Caco-2 (cell line): ENCODE data around the gene FCHSD2. TPM values are rescaled to one million over a fixed set of nuclear protein-coding genes. Genes with fewer than 3 reads are reported as not detected.
A peak's percentile ranks its signal among the peaks of the same experiment; 100 is the strongest.

ENCODE experiments used
- BruUV-seq: library from RNA; stranded (reverse); fragments of 400-500 nt; replicated peaks from 2 replicates; lab custom pipeline; 2021; lab: Mats Ljungman, UMichigan
- CTCF ChIA-PET: fragments of 300-600 bp; sonication (Branson Sonifier 250); formaldehyde crosslinking; loops from one replicate; lab custom pipeline; 2022; ENCODE audit warnings: antibody characterized with exemption; lab: Charles Lee
- POLR2A ChIA-PET: fragments of 300-600 bp; sonication (Branson Sonifier 250); formaldehyde crosslinking; loops from one replicate; lab custom pipeline; 2022; ENCODE audit warnings: antibody characterized with exemption; lab: Charles Lee
- DNase-seq, 2 experiments: peaks; one replicate each; pipeline versions ENCODE4 v3.0.0 to v3.0.0-alpha.2; 2020 to 2022
- H3K27me3 ChIP-seq: replicated peaks from 2 replicates; pipeline ENCODE4 v1.6.0; 2011; ENCODE audit warnings: low read length; ENCODE audit not compliant: control insufficient read depth, insufficient read depth
- H3K36me3 ChIP-seq: 2 replicates; pipeline ENCODE4 v1.5.1; 2011; ENCODE audit warnings: low read length; ENCODE audit not compliant: control insufficient read depth, insufficient read depth
- H3K4me1 ChIP-seq: fragments of 250-450 bp; sonication (Bioruptor Pico); 2 replicates; pipeline ENCODE4 v1.5.1; 2020; ENCODE audit warnings: mild to moderate bottlenecking
- H3K4me3 ChIP-seq: 2 replicates; pipeline ENCODE4 v1.5.1; 2011; ENCODE audit warnings: low read depth, mild to moderate bottlenecking, control low read depth, low read length
- H3K9me3 ChIP-seq: fragments of 250-450 bp; sonication (Bioruptor Pico); 2 replicates; pipeline ENCODE4 v1.5.1; 2020; ENCODE audit warnings: mild to moderate bottlenecking, moderate library complexity
- H3K27ac Mint-ChIP-seq: one replicate; pipeline ENCODE4 v1.8.0; 2022; ENCODE audit warnings: mixed read lengths; ENCODE audit not compliant: unreplicated experiment
- H3K27me3 Mint-ChIP-seq: one replicate; pipeline ENCODE4 v1.8.0; 2022; ENCODE audit warnings: mixed read lengths; ENCODE audit not compliant: insufficient read depth, unreplicated experiment
- H3K36me3 Mint-ChIP-seq: one replicate; pipeline ENCODE4 v1.8.0; 2022; ENCODE audit warnings: mild to moderate bottlenecking, mixed read lengths; ENCODE audit not compliant: insufficient read depth, unreplicated experiment
- H3K4me1 Mint-ChIP-seq: one replicate; pipeline ENCODE4 v1.8.0; 2022; ENCODE audit warnings: low read depth, mixed read lengths; ENCODE audit not compliant: unreplicated experiment
- H3K4me3 Mint-ChIP-seq: one replicate; pipeline ENCODE4 v1.8.0; 2022; ENCODE audit warnings: mild to moderate bottlenecking, moderate library complexity, mixed read lengths; ENCODE audit not compliant: unreplicated experiment
- H3K9me3 Mint-ChIP-seq: one replicate; pipeline ENCODE4 v1.8.0; 2022; ENCODE audit warnings: mixed read lengths; ENCODE audit not compliant: unreplicated experiment
- intact Hi-C: fragments of 100-400 bp; cut with micrococcal nuclease; formaldehyde crosslinking; loops from one replicate; pipeline ENCODE4 v1.10.0; 2022; ENCODE audit not compliant: unreplicated experiment
- total RNA-seq: library from RNA; stranded (reverse); gene quantifications from 2 replicates; pipeline ENCODE4 v1.2.3, GENCODE V29; 2022
- TF ChIP-seq, protein P1 (sequence below), 2 experiments: fragments of 200-600 bp in 1 of 2; IDR thresholded peaks; 1 replicate in 1 of 2; 2 replicates in 1 of 2; pipeline versions ENCODE4 v1.5.1 to v1.8.0; 2011 to 2022; ENCODE audit warnings: antibody characterized with exemption in 1 of 2, control low read depth in 1 of 2, inconsistent platforms in 1 of 2, low read depth in 1 of 2, low read length in 1 of 2, mild to moderate bottlenecking in 1 of 2, moderate library complexity in 1 of 2; ENCODE audit not compliant: insufficient read depth in 1 of 2, severe bottlenecking in 1 of 2, unreplicated experiment in 1 of 2

Gene FCHSD2
- total RNA-seq, 1 experiment from 2014 or later: 32.7 TPM

DNA sequence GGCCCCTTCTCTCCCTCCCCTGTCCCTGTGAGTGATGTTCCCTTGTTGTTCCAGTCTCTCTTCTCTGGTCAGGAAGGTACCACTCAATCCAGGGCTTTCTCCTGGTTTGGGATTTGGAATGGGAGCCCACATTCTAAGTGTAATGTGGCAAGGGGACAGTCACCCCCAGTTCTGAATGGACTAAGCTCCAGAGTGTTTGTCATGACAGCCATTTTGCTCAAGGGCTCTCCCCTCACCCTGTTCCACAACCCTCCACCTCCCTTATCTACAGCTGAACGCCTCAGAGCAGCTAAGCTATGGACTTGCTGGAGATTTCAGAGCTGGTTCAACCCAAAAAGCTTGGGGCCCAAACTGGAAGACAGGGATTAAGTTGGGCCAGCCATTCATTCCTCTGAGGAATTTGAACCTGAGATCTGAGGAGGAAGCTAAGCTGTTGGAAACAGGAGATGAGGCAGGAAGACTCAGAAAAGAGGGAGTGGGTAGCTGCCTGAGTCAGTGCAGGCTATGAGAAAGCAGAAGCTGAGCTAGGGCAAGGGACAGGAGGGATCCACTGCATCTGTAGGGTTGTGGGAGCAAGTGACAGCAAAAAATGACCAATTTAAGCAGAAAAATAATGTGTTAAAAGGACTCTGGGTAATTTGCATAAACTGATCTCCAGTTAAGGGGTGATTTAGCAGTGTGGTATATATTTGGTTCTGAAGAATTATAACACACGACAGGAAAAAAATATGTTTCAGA lies 22.9 kb upstream of the FCHSD2 start:
- intact Hi-C loops: loop anchor here (10.0 kb wide), 1 partner anchor 1440 kb away; no protein-coding TSS in a partner anchor
- no peak overlapping the region for H3K4me3 ChIP-seq
- H3K27me3 ChIP-seq: no peaks in the 10 kb centered on the region
- H3K36me3 ChIP-seq: no peaks in the 10 kb centered on the region
- CTCF ChIA-PET: interaction anchor here (0.6 to 1.5 kb wide), 4 partner anchors 13 to 78 kb away, joined by 3 to 9 read pairs (median 4); partner anchors contain the start of gene FCHSD2
- Mint-ChIP-seq H3K4me3 (no peak overlapping the region), H3K27me3 (no peaks in the 10 kb centered on the region), H3K36me3 (no peaks in the 10 kb centered on the region), H3K4me1 (peaks cover 14% of the 10 kb centered on the region), H3K9me3 (no peaks in the 10 kb centered on the region), H3K27ac (no peak overlapping the region)
- peak in 1 of 2 experiments; percentile 19 for DNase-seq
- peaks cover 22% of the 10 kb centered on the region for H3K4me1 ChIP-seq
- TF ChIP-seq, protein P1, sequence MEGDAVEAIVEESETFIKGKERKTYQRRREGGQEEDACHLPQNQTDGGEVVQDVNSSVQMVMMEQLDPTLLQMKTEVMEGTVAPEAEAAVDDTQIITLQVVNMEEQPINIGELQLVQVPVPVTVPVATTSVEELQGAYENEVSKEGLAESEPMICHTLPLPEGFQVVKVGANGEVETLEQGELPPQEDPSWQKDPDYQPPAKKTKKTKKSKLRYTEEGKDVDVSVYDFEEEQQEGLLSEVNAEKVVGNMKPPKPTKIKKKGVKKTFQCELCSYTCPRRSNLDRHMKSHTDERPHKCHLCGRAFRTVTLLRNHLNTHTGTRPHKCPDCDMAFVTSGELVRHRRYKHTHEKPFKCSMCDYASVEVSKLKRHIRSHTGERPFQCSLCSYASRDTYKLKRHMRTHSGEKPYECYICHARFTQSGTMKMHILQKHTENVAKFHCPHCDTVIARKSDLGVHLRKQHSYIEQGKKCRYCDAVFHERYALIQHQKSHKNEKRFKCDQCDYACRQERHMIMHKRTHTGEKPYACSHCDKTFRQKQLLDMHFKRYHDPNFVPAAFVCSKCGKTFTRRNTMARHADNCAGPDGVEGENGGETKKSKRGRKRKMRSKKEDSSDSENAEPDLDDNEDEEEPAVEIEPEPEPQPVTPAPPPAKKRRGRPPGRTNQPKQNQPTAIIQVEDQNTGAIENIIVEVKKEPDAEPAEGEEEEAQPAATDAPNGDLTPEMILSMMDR (IDR thresholded peaks at IDR 0.05; ENCODE audit: insufficient read depth in 1 of 2, low read depth in 1 of 2, low read length in 1 of 2, severe bottlenecking in 1 of 2, unreplicated experiment in 1 of 2): no peak
- POLR2A ChIA-PET: no interaction called here
- BruUV-seq: no TSS peak
- no peaks in the 10 kb centered on the region for H3K9me3 ChIP-seq

DNA sequence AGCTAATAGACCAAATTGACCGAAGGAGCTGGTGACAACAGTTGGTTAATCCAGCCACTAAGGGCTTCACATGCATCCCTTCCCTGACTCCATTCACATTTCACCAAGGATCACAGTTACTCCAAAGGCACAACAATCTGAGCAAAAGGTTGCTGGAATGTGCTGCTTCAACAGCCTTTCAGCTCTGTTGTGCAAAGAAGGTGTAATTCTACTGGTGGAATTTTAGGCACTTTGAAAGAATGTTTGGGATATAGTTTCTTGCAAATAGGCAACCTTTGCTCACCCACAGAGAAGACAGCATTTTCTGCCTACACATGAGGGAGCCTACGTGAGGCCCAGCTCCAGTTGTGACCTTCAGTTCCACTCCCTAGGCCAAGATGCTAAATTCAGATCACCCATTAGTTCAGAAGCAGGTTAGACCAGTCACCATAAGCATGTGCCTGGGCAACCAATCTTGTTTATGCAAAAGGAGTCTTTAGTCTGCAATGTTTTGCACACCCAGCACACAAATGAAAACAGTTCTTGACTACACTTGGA lies 21.6 kb upstream of the FCHSD2 start:
- no TSS peak for BruUV-seq

DNA sequence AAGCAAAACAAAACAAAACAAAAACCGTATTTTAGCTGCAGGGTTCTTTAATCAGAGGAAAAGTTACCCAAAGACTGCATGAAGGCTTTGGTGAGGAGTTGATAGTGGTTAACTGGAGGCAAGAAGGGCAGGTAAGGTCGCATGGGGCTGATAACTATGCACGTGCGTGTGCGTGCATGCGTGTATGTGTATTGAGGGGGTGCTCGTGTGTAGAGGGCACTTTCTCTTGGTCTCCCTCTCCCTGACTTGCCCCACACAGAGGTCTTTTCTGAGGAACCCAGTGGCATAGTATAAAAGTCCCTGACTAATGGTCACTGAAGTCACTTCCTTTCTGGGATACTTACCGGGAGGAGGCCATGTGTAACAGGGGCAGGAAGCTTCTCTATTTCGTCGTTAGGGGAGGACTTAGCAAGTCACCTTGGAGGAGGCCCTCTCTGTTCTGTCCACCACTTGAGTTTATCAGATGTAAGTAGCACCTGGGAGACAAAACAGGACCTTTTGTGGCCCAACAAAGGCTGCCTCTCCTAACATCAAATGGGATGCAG lies 20.1 kb upstream of the FCHSD2 start:
- ChIA-PET POLR2A (no interaction called here), CTCF (no interaction called here)
- H3K9me3 ChIP-seq: no peaks in the 10 kb centered on the region
- no TSS peak for BruUV-seq
- H3K36me3 ChIP-seq: no peaks in the 10 kb centered on the region
- Mint-ChIP-seq H3K9me3 (no peaks in the 10 kb centered on the region), H3K4me3 (no peak overlapping the region), H3K27ac (no peak overlapping the region), H3K4me1 (peaks cover 28% of the 10 kb centered on the region), H3K27me3 (no peaks in the 10 kb centered on the region), H3K36me3 (no peaks in the 10 kb centered on the region)
- no peaks in the 10 kb centered on the region for H3K27me3 ChIP-seq
- DNase-seq: peak in 1 of 2 experiments; percentile 25
- H3K4me1 ChIP-seq: peaks cover 46% of the 10 kb centered on the region
- TF ChIP-seq, protein P1 (IDR thresholded peaks at IDR 0.05; ENCODE audit: insufficient read depth in 1 of 2, low read depth in 1 of 2, low read length in 1 of 2, severe bottlenecking in 1 of 2, unreplicated experiment in 1 of 2): no peak
- intact Hi-C loops: loop anchor here (10.0 kb wide), 1 partner anchor 1443 kb away; no protein-coding TSS in a partner anchor
- no peak overlapping the region for H3K4me3 ChIP-seq

More for the DNA sequence above, 21.6 kb upstream of the FCHSD2 start:
- ChIA-PET POLR2A (no interaction called here), CTCF (interaction anchor here (0.6 to 1.5 kb wide), 6 partner anchors 14 to 332 kb away, joined by 3 to 9 read pairs (median 4); partner anchors contain the start of gene FCHSD2)
- intact Hi-C loops: loop anchor here (10.0 kb wide), 1 partner anchor 1441 kb away; no protein-coding TSS in a partner anchor
- Mint-ChIP-seq H3K9me3 (no peaks in the 10 kb centered on the region), H3K27ac (peak overlapping the region; percentile 8), H3K4me1 (peaks cover 20% of the 10 kb centered on the region), H3K36me3 (no peaks in the 10 kb centered on the region), H3K27me3 (no peaks in the 10 kb centered on the region), H3K4me3 (no peak overlapping the region)
- no peaks in the 10 kb centered on the region for H3K27me3 ChIP-seq
- H3K36me3 ChIP-seq: no peaks in the 10 kb centered on the region
- TF ChIP-seq, protein P1 (IDR thresholded peaks at IDR 0.05; ENCODE audit: insufficient read depth in 1 of 2, low read depth in 1 of 2, low read length in 1 of 2, severe bottlenecking in 1 of 2, unreplicated experiment in 1 of 2): no peak
- no peaks in the 10 kb centered on the region for H3K9me3 ChIP-seq
- no peak overlapping the region for H3K4me3 ChIP-seq
- H3K4me1 ChIP-seq: peaks cover 31% of the 10 kb centered on the region
- peak in 1 of 2 experiments; percentile 59 for DNase-seq
